CD4-positive, alpha-beta T cell treated with Interleukin-6 at 100 ng/mL for 8 hours (primary cell): Measurements from ENCODE around the gene PCDH8.
"Not testable (repeated sequence)": the region's sequence is repeated elsewhere in the genome, so short reads cannot be mapped to it uniquely, and the experiment has no call there.

Experiments used
- DNase-seq: peaks from one replicate; pipeline ENCODE4 v3.0.0-alpha.2; 2020; ENCODE audit warnings: mixed read lengths, low spot score

Gene PCDH8

DNA sequence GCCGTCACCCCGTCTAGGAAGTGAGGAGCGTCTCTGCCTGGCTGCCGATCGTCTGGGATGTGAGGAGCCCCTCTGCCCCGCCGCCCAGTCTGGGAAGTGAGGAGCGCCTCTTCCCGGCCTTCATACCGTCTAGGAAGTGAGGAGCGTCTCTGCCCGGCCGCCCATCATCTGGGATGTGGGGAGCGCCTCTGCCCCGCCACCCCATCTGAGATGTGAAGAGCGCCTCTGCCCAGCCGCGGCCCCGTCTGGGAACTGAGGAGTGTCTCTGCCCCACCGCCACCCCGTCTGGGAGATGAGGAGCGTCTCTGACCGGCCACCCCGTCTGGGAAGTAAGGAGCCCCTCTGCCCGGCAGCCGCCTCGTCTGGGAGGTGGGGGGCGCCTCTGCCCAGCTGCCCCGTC lies 30.6 kb downstream of the PCDH8 start:
- not testable (repeated sequence) for DNase-seq

DNA sequence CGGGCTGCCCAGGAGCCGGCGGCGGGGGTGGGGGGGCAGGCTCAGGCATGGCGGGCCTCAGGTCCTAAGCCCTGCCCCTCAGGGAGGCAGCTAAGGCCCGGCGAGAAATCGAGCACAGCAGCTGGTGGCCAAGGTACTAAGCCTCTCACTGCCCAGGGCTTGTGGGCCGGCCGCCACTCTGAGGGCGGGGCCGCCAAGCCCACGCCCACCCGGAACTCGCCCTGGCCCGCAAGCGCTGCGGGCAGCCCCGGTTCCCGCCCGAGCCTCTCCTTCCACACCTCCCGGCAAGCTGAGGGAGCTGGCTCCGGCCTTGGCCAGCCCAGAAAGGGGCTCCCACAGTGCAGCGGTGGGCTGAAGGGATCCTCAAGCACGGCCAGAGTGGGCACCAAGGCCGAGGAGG lies 33.1 kb downstream of the PCDH8 start:
- no peak for DNase-seq

DNA sequence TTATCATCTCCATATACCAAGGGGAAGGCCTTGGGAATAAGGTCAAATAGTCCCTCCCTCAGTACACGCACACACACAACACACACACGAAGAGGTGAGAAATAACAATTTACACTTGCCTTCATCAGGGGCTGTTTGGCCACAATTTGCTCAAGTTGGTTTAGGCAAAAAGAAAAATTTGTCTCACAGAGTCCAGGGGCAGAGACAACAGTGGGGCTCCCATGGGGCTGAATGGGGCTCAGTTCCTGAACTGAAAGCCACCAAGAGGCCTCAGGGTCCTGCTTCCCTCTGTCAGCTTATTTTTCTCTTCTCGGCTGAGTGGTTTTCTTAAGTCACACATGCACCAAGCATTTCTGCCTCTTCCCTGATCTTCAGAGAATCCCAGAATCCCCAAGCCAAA lies 35.5 kb downstream of the PCDH8 start:
- no peak for DNase-seq

DNA sequence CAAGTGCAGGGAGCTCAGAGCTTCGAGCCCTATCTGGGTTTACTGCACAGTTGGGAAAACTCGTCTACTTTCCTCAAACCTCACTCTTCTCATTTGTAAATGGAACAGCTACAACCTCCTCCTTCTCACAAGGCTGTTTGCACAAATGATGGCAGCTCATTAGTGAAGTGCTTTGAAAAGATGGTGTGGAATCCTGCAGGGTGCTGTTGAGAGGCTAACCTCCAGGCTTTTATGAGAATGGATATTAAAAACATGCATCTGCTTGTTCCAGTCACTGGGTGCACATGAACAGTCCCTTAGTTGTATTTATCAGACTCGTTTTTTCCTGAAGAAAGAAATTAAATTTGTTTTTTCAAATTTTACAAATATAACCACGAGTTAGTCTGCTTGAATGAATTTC lies 36.6 kb downstream of the PCDH8 start:
- no peak for DNase-seq

DNA sequence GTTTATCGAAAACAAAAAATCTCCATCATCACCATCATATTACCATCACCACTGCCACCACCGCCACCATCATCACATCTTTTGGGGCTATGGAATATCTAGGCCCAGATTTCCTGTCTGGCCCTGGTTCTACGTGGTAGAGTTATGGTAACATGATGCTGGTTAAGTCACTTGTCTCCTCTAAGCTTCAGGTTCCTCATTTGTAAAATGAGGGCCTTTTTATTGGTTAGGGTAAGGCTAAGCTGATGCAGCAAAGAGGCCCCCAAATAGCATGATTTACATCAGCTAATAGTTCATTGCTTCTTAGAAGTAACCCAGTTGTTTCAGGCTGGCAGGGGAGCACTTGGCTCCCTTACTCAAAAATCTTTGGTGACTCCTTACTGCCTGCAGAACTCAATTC lies 37.9 kb downstream of the PCDH8 start:
- no peak for DNase-seq

DNA sequence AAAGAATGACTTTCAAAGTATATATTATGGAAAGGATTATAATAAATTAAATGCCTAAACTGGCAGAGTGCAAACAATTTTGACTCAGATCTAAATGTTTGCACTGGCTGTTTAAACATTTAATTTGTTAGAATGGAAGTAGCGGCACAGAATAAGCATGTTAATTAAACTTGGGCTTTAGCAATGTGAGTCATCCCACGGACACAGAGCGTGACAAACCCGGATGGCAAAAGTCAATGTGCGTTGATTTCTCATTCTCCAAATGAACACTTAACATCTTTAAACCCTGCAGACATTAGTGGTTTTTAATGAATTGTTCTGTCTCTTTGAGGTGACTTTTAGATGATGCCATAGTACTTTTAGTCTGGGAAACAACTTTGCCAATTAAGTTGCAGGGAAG lies 38.4 kb downstream of the PCDH8 start:
- DNase-seq: no peak

DNA sequence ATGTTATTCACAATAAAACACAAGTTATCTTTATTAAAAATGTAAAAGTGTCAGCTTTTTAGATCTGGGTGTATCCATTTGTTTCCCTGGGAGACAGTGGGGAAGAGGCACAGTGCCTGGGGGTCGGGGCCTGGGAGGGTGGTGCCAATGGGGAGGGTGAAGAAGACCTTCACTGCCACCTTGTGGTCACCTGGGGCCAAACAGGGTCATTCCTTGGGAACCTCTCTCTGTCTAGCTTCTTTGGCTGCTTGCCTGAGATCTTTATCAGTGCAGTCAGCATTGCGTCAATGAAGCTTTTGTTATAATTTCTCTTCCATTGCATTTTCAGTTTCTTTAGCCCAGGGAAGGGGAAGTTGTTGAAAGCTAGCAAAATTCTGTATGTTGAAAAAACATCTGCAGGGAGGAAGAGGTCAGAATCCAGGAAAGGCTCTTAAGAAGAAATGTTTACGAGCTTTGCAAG lies 39.1 kb downstream of the PCDH8 start:
- DNase-seq: no peak

DNA sequence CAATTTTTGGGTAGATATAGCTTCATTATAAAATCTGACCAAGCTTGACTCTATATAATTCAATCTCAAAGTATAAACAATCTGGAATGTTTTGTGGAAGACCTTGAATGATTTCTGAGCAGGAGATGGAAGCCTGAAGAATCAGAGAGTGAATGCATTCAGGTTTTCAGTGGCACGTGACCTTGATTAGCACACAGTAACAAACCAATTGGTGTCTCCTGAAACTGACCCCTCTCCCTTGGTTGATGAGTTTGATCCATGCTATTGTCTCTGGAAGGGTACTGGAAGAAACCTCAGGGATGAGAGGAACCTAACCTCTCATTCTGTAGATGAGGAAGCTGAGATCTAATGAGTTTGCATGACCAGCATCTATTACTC lies 39.6 kb downstream of the PCDH8 start:
- no peak for DNase-seq

DNA sequence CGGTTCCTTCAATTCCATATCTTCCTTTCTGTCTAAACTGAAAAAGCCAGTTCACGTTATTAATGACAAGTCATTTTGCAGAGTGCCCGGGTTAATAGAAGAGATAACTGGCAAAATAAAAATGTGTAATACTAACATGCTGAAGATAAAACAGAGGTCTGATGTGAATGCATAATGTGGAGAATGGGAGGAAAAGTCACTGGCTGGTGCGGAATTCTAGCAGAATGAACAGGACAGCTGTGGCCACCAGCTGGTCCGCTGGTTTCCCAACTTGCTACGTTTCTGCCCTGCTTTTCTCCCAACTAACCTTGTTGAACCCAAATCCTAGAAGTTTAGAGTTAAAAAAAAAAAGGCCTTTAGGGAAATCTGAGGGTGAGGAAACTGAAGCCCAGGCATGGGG lies 42.4 kb downstream of the PCDH8 start:
- no peak for DNase-seq

DNA sequence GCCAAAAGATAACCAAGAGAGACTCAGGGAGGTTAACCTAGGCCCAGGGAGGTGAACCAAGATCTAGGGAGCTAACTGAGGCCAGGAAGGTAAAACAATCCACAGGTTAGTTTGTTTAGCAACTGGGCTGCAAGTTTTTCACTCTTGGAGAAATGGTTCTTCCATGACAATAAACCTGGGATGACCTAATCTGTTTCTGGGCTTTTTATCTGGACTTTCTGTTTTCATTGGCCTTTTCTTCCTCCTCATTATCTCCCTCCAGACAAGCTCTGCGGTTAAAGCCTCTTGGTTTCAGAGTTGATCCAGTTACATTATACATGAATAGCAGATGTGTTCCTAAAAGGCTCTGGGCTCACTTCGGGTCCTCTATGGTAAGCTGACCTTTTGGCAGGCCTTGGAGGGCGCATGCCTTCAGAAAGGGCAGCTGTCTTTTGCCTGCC lies 44.2 kb downstream of the PCDH8 start:
- no peak for DNase-seq

DNA sequence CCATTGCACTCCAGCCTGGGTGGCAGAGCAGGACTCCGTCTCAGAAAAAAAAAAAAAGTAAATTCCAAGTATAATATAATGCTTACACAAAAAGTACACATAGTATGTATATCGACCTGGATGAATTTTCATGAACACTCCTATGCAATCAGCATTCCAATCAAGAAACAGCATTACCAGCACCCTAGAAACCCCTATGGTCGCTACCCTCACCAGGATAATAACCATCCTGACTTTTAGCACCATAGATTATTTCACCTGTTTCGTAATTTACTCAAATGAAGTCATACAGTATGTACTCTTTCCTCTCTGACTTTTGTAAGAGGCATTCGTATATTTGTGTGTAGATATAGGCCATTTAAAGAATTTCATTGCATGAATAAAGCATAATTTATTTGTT lies 47.6 kb downstream of the PCDH8 start:
- DNase-seq: no peak

DNA sequence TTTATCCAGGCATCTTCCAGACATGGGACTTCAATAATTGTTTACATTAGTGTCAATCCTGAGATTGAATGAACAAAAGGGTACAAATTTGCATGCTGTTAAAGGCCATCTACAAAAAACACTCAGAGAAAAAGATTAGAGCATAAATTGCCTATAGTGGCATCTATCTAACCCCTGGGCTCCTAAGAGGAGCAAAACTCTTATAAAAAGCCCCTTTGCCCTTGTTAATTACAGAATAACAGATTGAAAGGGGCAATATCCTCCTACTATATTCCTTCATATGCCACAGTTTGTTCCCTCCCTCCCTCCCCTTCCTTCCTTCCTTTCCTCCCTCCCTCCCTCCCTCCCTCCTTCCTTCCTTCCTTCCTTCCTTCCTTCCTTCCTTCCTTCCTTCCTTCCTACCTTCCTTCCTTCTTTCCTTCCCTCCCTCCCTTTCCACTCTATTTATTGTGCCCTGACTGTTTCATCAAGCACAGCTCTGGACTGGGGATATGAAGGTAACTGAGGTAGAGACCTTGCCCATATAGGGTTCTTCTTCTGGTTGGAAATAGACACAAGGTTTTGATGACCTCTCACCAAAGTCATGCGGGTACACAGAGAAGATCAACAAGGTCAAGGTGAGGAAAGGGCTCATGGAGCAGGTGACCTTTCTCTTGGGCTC lies 49.5 kb downstream of the PCDH8 start:
- DNase-seq: no peak

DNA sequence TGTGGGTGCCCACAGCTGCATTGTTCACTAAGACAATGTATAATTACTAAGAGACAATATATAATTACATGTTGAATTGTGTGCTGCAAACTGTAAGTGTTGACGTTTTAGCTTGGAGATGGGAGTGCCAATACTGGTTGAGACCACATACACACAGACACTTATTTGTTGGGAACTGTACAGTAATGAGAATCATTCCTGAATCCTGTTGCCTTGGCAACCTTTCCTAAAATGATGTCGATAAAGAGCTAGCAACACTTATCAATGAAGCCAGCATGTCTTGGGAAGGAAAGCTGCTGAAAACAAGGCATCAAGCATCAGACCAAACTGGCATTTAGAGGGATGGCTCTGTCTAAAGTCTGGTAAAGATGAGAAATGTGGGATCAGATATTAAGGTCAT lies 51.3 kb downstream of the PCDH8 start:
- DNase-seq: no peak

DNA sequence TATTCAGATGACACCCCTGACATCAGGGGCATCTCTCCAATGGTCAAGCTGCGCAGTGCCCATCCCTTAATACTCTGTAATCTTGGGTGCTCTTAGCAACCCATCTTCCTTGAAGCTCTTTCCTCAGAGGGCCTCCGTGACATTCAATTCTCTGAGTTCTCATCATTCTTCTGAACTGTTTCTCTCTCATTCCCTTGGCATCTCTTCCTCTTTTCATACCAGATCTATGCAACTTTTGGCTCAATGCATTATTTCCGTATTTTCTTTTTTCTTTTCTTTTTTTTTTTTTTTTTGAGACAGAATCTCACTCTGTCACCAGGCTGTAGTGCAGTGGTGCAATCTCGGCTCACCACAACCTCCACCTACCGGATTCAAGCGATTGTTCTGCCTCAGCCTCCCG lies 53.9 kb downstream of the PCDH8 start:
- DNase-seq: no peak

DNA sequence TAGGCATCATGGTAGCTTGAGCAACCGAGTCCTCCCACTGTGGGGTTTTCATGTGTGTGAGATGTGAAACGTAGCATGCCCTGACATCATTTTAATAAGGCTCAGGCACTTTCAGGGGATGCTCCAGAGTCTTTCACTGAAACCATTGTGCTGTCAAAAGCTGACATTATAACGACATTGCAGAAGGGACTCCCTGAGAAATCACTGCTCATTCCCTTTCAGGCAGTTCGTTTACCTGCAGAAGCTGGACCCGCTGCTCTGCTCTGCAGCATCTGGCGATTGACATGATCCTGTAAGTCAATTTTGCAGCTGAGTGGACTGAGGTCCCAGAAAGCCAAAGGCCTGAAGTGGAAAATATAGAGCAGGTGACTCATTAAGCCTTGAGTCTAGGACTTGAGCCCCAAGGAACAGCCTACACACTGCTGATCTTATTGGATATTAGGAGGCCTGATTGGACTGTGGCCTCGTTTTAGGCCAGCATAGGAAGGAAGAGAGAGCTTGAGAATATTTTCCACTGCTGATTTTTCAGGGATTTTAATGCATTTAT lies 54.9 kb downstream of the PCDH8 start:
- no peak for DNase-seq
